Measurements from ENCODE around the gene NUBPL. TPM values are rescaled to one million over a fixed set of nuclear protein-coding genes. Genes with fewer than 3 reads are reported as not detected.

The NUBPL gene
- total RNA-seq, 1 experiment from 2014 or later: 11.6 TPM

DNA sequence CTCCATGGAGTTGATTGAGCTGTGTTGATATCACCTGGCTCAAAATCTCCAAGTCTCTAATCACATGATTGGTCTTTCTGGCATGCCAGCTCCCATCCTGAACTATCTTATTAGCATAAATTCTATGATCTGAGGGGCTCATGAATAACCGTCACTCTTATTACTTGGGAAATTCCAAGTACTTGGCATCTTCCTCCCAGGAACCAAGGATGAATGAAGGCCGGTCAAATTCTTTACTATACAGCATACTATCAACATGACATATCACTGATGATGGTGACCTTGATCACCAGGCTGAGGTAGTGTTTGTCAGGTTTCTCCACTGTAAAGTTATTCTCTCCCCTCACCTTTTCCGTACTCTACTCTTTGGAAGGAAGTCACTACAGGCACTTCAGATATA is 16.4 kb upstream of the NUBPL start (continued):
- TF ChIP-seq, protein P1, sequence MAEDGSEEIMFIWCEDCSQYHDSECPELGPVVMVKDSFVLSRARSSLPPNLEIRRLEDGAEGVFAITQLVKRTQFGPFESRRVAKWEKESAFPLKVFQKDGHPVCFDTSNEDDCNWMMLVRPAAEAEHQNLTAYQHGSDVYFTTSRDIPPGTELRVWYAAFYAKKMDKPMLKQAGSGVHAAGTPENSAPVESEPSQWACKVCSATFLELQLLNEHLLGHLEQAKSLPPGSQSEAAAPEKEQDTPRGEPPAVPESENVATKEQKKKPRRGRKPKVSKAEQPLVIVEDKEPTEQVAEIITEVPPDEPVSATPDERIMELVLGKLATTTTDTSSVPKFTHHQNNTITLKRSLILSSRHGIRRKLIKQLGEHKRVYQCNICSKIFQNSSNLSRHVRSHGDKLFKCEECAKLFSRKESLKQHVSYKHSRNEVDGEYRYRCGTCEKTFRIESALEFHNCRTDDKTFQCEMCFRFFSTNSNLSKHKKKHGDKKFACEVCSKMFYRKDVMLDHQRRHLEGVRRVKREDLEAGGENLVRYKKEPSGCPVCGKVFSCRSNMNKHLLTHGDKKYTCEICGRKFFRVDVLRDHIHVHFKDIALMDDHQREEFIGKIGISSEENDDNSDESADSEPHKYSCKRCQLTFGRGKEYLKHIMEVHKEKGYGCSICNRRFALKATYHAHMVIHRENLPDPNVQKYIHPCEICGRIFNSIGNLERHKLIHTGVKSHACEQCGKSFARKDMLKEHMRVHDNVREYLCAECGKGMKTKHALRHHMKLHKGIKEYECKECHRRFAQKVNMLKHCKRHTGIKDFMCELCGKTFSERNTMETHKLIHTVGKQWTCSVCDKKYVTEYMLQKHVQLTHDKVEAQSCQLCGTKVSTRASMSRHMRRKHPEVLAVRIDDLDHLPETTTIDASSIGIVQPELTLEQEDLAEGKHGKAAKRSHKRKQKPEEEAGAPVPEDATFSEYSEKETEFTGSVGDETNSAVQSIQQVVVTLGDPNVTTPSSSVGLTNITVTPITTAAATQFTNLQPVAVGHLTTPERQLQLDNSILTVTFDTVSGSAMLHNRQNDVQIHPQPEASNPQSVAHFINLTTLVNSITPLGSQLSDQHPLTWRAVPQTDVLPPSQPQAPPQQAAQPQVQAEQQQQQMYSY (CRISPR knock-in tag; IDR thresholded peaks at IDR 0.05): no peak
- TF ChIP-seq, protein P2, sequence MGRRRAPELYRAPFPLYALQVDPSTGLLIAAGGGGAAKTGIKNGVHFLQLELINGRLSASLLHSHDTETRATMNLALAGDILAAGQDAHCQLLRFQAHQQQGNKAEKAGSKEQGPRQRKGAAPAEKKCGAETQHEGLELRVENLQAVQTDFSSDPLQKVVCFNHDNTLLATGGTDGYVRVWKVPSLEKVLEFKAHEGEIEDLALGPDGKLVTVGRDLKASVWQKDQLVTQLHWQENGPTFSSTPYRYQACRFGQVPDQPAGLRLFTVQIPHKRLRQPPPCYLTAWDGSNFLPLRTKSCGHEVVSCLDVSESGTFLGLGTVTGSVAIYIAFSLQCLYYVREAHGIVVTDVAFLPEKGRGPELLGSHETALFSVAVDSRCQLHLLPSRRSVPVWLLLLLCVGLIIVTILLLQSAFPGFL (CRISPR knock-in tag; IDR thresholded peaks at IDR 0.05; ENCODE audit: borderline replicate concordance): no peak
- no peak for TF ChIP-seq RORB (CRISPR knock-in tag; IDR thresholded peaks at IDR 0.05)
- TF ChIP-seq, protein P3, sequence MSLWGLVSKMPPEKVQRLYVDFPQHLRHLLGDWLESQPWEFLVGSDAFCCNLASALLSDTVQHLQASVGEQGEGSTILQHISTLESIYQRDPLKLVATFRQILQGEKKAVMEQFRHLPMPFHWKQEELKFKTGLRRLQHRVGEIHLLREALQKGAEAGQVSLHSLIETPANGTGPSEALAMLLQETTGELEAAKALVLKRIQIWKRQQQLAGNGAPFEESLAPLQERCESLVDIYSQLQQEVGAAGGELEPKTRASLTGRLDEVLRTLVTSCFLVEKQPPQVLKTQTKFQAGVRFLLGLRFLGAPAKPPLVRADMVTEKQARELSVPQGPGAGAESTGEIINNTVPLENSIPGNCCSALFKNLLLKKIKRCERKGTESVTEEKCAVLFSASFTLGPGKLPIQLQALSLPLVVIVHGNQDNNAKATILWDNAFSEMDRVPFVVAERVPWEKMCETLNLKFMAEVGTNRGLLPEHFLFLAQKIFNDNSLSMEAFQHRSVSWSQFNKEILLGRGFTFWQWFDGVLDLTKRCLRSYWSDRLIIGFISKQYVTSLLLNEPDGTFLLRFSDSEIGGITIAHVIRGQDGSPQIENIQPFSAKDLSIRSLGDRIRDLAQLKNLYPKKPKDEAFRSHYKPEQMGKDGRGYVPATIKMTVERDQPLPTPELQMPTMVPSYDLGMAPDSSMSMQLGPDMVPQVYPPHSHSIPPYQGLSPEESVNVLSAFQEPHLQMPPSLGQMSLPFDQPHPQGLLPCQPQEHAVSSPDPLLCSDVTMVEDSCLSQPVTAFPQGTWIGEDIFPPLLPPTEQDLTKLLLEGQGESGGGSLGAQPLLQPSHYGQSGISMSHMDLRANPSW (CRISPR knock-in tag; conservative IDR thresholded peaks at IDR 0.05; ENCODE audit: low read depth): no peak
- no peak for TF ChIP-seq CREM (CRISPR knock-in tag; IDR thresholded peaks at IDR 0.05)
- no peak for TF ChIP-seq NR1H2 (CRISPR knock-in tag; IDR thresholded peaks at IDR 0.05)
- TF ChIP-seq NFE2L1 (CRISPR knock-in tag; IDR thresholded peaks at IDR 0.05): no peak
- no peak for TF ChIP-seq SMAD4 (CRISPR knock-in tag; IDR thresholded peaks at IDR 0.05)
- no peak for TF ChIP-seq EMX1 (CRISPR knock-in tag; IDR thresholded peaks at IDR 0.05)

DNA sequence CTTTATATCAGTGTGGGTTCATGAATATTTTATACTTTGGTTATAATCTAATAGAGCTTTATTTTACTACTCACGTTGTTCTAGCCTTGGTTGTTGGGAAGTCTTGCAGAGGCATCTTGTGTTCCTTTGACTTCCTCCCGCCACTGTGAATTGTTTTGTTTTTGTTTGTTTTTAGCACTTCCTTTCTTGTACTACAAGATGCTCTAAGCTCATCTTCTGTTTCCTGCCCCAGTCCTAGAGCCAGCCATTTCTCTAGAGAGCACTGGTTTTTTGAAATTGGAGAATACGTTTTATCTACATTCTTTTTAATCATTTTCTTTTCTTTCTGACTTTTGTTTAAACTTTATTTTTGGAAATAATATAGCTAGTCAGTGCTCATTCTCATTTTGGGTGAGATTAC is 15.9 kb upstream of the NUBPL start:
- no peak for DNase-seq (ENCODE audit: low spot score)
- Mint-ChIP-seq H3K36me3 (no peaks in the 10 kb centered on the region), H3K9me3 (no peaks in the 10 kb centered on the region; the same call in 1 of the 2 replicates), H3K27me3 (ENCODE audit: low read depth) (peaks cover 6% of the 10 kb centered on the region), H3K27ac (peak overlapping the region; percentile 58; the same call in 1 of the 2 replicates), H3K4me1 (peaks cover 3% of the 10 kb centered on the region), H3K4me3 (no peak overlapping the region)
- ChIA-PET POLR2A (no interaction called here), CTCF (no interaction called here)
- no peak for ATAC-seq
- TF ChIP-seq, protein P3 (CRISPR knock-in tag; conservative IDR thresholded peaks at IDR 0.05; ENCODE audit: low read depth): no peak
- no peak for TF ChIP-seq ZNF121 (CRISPR knock-in tag; IDR thresholded peaks at IDR 0.05)
- no peak for TF ChIP-seq GTF2I (CRISPR knock-in tag; conservative IDR thresholded peaks at IDR 0.05)
- TF ChIP-seq, protein P4, sequence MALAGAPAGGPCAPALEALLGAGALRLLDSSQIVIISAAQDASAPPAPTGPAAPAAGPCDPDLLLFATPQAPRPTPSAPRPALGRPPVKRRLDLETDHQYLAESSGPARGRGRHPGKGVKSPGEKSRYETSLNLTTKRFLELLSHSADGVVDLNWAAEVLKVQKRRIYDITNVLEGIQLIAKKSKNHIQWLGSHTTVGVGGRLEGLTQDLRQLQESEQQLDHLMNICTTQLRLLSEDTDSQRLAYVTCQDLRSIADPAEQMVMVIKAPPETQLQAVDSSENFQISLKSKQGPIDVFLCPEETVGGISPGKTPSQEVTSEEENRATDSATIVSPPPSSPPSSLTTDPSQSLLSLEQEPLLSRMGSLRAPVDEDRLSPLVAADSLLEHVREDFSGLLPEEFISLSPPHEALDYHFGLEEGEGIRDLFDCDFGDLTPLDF (CRISPR knock-in tag; IDR thresholded peaks at IDR 0.05): no peak
- TF ChIP-seq, protein P5, sequence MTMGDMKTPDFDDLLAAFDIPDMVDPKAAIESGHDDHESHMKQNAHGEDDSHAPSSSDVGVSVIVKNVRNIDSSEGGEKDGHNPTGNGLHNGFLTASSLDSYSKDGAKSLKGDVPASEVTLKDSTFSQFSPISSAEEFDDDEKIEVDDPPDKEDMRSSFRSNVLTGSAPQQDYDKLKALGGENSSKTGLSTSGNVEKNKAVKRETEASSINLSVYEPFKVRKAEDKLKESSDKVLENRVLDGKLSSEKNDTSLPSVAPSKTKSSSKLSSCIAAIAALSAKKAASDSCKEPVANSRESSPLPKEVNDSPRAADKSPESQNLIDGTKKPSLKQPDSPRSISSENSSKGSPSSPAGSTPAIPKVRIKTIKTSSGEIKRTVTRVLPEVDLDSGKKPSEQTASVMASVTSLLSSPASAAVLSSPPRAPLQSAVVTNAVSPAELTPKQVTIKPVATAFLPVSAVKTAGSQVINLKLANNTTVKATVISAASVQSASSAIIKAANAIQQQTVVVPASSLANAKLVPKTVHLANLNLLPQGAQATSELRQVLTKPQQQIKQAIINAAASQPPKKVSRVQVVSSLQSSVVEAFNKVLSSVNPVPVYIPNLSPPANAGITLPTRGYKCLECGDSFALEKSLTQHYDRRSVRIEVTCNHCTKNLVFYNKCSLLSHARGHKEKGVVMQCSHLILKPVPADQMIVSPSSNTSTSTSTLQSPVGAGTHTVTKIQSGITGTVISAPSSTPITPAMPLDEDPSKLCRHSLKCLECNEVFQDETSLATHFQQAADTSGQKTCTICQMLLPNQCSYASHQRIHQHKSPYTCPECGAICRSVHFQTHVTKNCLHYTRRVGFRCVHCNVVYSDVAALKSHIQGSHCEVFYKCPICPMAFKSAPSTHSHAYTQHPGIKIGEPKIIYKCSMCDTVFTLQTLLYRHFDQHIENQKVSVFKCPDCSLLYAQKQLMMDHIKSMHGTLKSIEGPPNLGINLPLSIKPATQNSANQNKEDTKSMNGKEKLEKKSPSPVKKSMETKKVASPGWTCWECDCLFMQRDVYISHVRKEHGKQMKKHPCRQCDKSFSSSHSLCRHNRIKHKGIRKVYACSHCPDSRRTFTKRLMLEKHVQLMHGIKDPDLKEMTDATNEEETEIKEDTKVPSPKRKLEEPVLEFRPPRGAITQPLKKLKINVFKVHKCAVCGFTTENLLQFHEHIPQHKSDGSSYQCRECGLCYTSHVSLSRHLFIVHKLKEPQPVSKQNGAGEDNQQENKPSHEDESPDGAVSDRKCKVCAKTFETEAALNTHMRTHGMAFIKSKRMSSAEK (CRISPR knock-in tag; IDR thresholded peaks at IDR 0.05; ENCODE audit: borderline replicate concordance): no peak
- TF ChIP-seq, protein P2 (CRISPR knock-in tag; IDR thresholded peaks at IDR 0.05; ENCODE audit: borderline replicate concordance): no peak
- TF ChIP-seq CREB1 (CRISPR knock-in tag; IDR thresholded peaks at IDR 0.05): no peak
- TF ChIP-seq, protein P6, sequence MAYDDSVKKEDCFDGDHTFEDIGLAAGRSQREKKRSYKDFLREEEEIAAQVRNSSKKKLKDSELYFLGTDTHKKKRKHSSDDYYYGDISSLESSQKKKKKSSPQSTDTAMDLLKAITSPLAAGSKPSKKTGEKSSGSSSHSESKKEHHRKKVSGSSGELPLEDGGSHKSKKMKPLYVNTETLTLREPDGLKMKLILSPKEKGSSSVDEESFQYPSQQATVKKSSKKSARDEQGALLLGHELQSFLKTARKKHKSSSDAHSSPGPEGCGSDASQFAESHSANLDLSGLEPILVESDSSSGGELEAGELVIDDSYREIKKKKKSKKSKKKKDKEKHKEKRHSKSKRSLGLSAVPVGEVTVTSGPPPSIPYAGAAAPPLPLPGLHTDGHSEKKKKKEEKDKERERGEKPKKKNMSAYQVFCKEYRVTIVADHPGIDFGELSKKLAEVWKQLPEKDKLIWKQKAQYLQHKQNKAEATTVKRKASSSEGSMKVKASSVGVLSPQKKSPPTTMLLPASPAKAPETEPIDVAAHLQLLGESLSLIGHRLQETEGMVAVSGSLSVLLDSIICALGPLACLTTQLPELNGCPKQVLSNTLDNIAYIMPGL (CRISPR knock-in tag; IDR thresholded peaks at IDR 0.05): no peak
- no peak for TF ChIP-seq SP1 (CRISPR knock-in tag; conservative IDR thresholded peaks at IDR 0.05)
- TF ChIP-seq NR1H2 (CRISPR knock-in tag; IDR thresholded peaks at IDR 0.05): no peak
- no peak for TF ChIP-seq OVOL2 (CRISPR knock-in tag; IDR thresholded peaks at IDR 0.05; ENCODE audit: borderline replicate concordance)

Data from WTC11 (cell line).